Psoas muscle (tissue), 8 donors: Measurements from ENCODE around the gene PHACTR3. TPM values are rescaled to one million over a fixed set of nuclear protein-coding genes. Genes with fewer than 3 reads are reported as not detected.

ENCODE experiments used
- ATAC-seq, 4 donors: fragments of 200-7000 bp; cut with Tn5 transposase; one replicate each; pipeline ENCODE4 v1.9.1; 2020; ENCODE audit warnings: moderate library complexity in 3 of 4, mild to moderate bottlenecking in 2 of 4
- DNase-seq, 2 donors: peaks; one replicate each; pipeline ENCODE4 v3.0.0-alpha.2; 2020
- H3K27ac ChIP-seq: fragments of 200-600 bp; one replicate; pipeline ENCODE4 v1.8.0; 2022
- H3K27me3 ChIP-seq, 3 donors: fragments of 200-600 bp in 1 of 3; one replicate each; pipeline versions ENCODE4 v1.6.1 to v1.8.0; 2013 to 2022; ENCODE audit warnings: low read length in 2 of 3, mild to moderate bottlenecking in 2 of 3, moderate library complexity in 1 of 3; ENCODE audit not compliant: insufficient read depth in 3 of 3
- H3K36me3 ChIP-seq, 2 donors: fragments of 200-600 bp in 1 of 2; one replicate each; pipeline versions ENCODE4 v1.6.1 to v1.8.0; 2013 to 2022; ENCODE audit warnings: low read depth in 1 of 2, mild to moderate bottlenecking in 1 of 2, moderate library complexity in 1 of 2; ENCODE audit not compliant: insufficient read depth in 1 of 2
- H3K4me1 ChIP-seq: fragments of 200-600 bp; one replicate; pipeline ENCODE4 v1.8.0; 2022
- H3K4me3 ChIP-seq: fragments of 200-600 bp; one replicate; pipeline ENCODE4 v1.8.0; 2022; ENCODE audit warnings: mild to moderate bottlenecking
- H3K9me3 ChIP-seq: fragments of 200-600 bp; one replicate; pipeline ENCODE4 v1.8.0; 2022
- WGBS, 3 donors: extraction: QIAGEN DNeasy Blood & Tissue Kit; methylation state at CpG; one replicate each; pipeline versions ENCODE4 v1.1.6 to v1.1.7; 2013; 5-methylcytosine and 5-hydroxymethylcytosine counted together
- intact Hi-C, 2 donors: fragments of 100-400 bp; cut with DNase I; formaldehyde crosslinking; loops; one replicate each; pipeline versions ENCODE4 v1.11.0 to v1.14.2; 2022
- polyA plus RNA-seq, 3 donors: library from polyadenylated mRNA; stranded (reverse); fragments of 200-250 nt; gene quantifications; one replicate each; pipeline ENCODE4 v1.2.3, GENCODE V29; 2013
- total RNA-seq, 4 donors: library from RNA; stranded (reverse); fragmentation: NEBNext Ultra II Directional in 2 of 4; extraction: Animal tissue kit (Norgen Biotek cat#: 25700) in 2 of 4; gene quantifications; one replicate each; pipeline versions ENCODE4 v1.2.1 to v1.2.4, GENCODE V29; 2021 to 2023
- TF ChIP-seq, protein P1 (sequence below): fragments of 200-600 bp; IDR thresholded peaks from one replicate; pipeline ENCODE4 v1.8.0; 2022; ENCODE audit warnings: antibody characterized with exemption
- donor health status: healthy with polysubstance abuse.
- donor health status: DM: no; HTN: no; CAD: no; lungs with moderate emphysema.
- donor health status: Bipolar disorder and iron deficiency.
- donor health status: healthy.
- donor health status: DM: yes; HTN: yes; CAD: no.
- donor health status: DM: no; HTN: no; CAD: no.
- donor health status: DM: no; HTN: no; CAD: no.
- donor health status: DM: yes; HTN: yes; CAD: no.

The PHACTR3 gene
- total and polyA plus RNA-seq, 7 donors, result 0.10 to 0.46 (median 0.15) TPM; not detected in 3

DNA sequence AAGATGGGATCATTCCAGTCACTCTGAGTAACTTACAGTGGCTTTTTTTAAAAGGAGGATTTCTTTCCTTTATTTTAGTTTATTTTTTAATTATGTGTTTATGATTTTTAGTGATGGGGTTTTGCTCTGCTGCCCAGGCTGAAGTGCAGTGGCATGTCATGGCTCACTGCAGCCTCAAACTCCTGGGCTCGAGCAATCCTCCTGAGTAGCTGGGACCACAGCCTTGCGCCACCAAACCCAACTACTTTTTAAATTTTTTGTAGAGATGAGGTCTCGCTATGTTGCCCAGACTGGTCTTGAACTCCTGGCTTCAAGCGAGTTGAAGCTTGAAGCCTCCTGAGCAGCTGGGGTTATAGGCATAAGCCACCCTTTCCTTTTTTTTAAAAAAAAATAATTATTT lies 31.8 kb upstream of the PHACTR3 start:
- Histone ChIP-seq H3K27me3 (peaks cover 0 to 39% (median 7%) of the 10 kb centered on the region in 3 donors), H3K36me3 (no peaks in the 10 kb centered on the region), H3K4me3 (no peak overlapping the region), H3K9me3 (no peaks in the 10 kb centered on the region), H3K27ac (no peak overlapping the region), H3K4me1 (peaks cover 4% of the 10 kb centered on the region)
- no peak for ATAC-seq
- 95 to 98% (median 97%) methylated on average over 4 of the region's 4 CpGs for WGBS, 3 donors
- DNase-seq, result no peak
- intact Hi-C loops, result no loop called here
- TF ChIP-seq, protein P1, sequence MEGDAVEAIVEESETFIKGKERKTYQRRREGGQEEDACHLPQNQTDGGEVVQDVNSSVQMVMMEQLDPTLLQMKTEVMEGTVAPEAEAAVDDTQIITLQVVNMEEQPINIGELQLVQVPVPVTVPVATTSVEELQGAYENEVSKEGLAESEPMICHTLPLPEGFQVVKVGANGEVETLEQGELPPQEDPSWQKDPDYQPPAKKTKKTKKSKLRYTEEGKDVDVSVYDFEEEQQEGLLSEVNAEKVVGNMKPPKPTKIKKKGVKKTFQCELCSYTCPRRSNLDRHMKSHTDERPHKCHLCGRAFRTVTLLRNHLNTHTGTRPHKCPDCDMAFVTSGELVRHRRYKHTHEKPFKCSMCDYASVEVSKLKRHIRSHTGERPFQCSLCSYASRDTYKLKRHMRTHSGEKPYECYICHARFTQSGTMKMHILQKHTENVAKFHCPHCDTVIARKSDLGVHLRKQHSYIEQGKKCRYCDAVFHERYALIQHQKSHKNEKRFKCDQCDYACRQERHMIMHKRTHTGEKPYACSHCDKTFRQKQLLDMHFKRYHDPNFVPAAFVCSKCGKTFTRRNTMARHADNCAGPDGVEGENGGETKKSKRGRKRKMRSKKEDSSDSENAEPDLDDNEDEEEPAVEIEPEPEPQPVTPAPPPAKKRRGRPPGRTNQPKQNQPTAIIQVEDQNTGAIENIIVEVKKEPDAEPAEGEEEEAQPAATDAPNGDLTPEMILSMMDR, result no peak

DNA sequence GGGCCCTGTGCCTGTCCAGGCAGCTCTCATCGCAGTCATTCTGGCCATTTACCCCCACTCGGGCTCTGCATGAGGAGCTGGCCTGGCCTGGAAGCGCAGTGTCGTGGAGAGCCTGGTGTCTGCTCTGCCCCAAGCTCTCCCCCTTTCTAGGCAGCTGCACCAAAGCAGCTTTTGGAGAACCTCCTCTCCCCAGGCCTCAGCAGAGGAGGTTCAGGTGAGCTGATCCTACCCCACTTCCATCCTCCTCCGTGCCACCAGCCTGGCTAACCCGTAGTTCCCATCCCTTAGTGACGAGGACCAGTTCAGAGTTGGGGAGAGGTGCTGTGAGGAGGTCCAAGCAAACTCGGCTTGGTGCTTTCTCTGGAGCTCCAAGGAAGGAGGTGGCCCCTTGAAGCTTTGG lies 30.5 kb upstream of the PHACTR3 start:
- H3K9me3 ChIP-seq, result no peaks in the 10 kb centered on the region
- peaks cover 0 to 45% (median 11%) of the 10 kb centered on the region in 3 donors for H3K27me3 ChIP-seq
- WGBS, 3 donors, result 90 to 94% (median 92%) methylated on average over 8 of the region's 8 CpGs
- DNase-seq, result no peak
- H3K27ac ChIP-seq, result no peak overlapping the region
- ATAC-seq, result no peak
- TF ChIP-seq, protein P1, result no peak
- intact Hi-C loops, result no loop called here
- H3K4me3 ChIP-seq, result no peak overlapping the region
- no peaks in the 10 kb centered on the region for H3K36me3 ChIP-seq
- H3K4me1 ChIP-seq, result peaks cover 4% of the 10 kb centered on the region

DNA sequence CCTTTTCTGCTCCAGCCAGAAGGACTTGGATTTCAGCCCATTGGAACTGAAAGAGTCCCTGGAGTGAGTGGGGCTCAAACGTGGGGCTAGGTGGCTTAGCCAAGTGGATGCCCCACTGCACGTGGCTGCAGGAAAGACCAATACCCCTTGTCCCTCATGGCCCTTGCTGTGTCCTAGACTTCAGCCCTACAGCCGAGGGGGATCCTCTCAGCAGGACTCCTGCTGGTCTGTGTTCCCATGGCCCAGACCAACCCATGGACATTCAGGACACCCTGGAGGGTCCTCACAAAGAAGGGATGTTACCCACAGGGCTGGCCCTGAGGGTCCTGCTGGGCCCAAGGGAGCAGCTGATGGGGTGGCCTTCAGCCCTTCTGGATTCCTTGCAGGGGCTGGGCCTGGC lies 30.0 kb upstream of the PHACTR3 start:
- H3K4me3 ChIP-seq, result no peak overlapping the region
- TF ChIP-seq, protein P1, result no peak
- intact Hi-C loops, result no loop called here
- 55 to 64% (median 57%) methylated on average over 3 of the region's 3 CpGs for WGBS, 3 donors
- H3K9me3 ChIP-seq, result no peaks in the 10 kb centered on the region
- ATAC-seq (no peak), DNase-seq (no peak)
- peaks cover 0 to 48% (median 11%) of the 10 kb centered on the region in 3 donors for H3K27me3 ChIP-seq
- no peaks in the 10 kb centered on the region for H3K36me3 ChIP-seq
- no peak overlapping the region for H3K27ac ChIP-seq
- H3K4me1 ChIP-seq, result peaks cover 4% of the 10 kb centered on the region

DNA sequence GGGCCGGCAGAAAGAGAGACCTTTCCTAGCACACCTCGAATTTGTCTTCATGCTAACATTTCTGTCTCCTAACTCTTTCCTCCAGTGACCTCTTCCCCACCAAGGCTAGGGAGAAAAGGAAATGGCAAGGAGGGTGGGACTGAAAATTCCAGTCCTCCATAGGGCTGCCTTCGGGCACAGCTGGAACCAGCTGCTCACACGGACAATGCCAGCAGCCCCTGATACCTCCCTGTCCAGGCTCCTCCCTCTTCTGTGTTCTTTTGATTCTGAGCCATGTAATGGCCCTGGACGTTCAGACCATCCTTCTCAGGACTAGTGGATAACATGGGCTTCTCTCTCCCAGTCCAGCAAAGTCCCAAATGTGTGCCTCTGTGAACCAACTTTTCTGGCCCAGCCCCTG lies 29.1 kb upstream of the PHACTR3 start:
- Histone ChIP-seq H3K36me3 (no peaks in the 10 kb centered on the region), H3K4me1 (peaks cover 4% of the 10 kb centered on the region), H3K27ac (no peak overlapping the region), H3K9me3 (no peaks in the 10 kb centered on the region), H3K27me3 (peaks cover 0 to 51% (median 11%) of the 10 kb centered on the region in 3 donors), H3K4me3 (no peak overlapping the region)
- no peak for ATAC-seq
- WGBS, 3 donors, result 34 to 41% (median 39%) methylated on average over 5 of the region's 5 CpGs
- no peak for DNase-seq
- TF ChIP-seq, protein P1, result no peak
- intact Hi-C loops, result no loop called here

DNA sequence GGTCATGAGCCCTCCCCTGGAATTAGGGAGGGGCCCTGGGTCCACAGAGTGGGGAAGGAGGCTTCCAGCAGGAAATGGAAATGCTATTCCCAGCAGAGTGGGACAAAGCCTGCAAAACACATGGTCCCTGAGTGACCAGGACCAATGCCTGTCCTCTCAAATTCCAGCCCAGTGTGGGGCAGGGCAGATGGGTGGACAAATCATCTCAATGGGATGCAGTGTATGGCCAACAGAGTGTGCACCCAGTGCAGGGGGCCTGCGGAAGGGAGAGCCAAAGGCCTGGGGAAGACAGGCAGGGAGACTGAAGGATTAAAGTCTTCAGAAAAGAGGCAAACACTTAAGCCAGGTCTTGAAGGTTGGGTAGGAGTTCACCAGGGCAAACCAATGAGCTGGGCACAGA lies 28.7 kb upstream of the PHACTR3 start:
- intact Hi-C loops, result no loop called here
- Histone ChIP-seq H3K4me3 (no peak overlapping the region), H3K9me3 (no peaks in the 10 kb centered on the region), H3K27me3 (peaks cover 0 to 49% (median 11%) of the 10 kb centered on the region in 3 donors), H3K27ac (no peak overlapping the region), H3K4me1 (peaks cover 4% of the 10 kb centered on the region), H3K36me3 (no peaks in the 10 kb centered on the region)
- WGBS, 3 donors, result 59 to 86% (median 75%) methylated on average over 1 of the region's 1 CpG
- DNase-seq, result no peak
- TF ChIP-seq, protein P1, result no peak
- no peak for ATAC-seq
